AG04449 (cell line): ENCODE data around the gene CLNS1A.

Source experiments
- CTCF ChIA-PET: fragments of 350-600 bp; formaldehyde crosslinking; extraction: SDS; loops from one replicate; lab custom pipeline; 2021; ENCODE audit warnings: antibody characterized with exemption; lab: Yijun Ruan, JAX
- POLR2A ChIA-PET: fragments of 400-600, 350-600 bp; formaldehyde crosslinking; extraction: SDS; loops from one replicate; lab custom pipeline; 2020; ENCODE audit warnings: antibody characterized with exemption, inconsistent platforms; lab: Yijun Ruan, JAX
- DNase-seq: peaks from one replicate; pipeline ENCODE4 v3.0.0-alpha.2; 2010; ENCODE audit warnings: low read depth, low spot score
- H3K4me3 ChIP-seq: 2 replicates; pipeline ENCODE4 v1.5.1; 2011; ENCODE audit warnings: low read depth, mild to moderate bottlenecking, control low read depth, low read length
- CTCF ChIP-seq: IDR thresholded peaks from one replicate; pipeline ENCODE4 v1.5.1; 2011; ENCODE audit warnings: mild to moderate bottlenecking, moderate library complexity, low read length, control low read depth, inconsistent platforms; ENCODE audit not compliant: insufficient read depth; ENCODE audit errors: missing control alignments

The CLNS1A gene

GRCh38 chr11:77568306-77568705 is 69.3 kb downstream of the CLNS1A start:
- TF ChIP-seq CTCF = no peak
- POLR2A ChIA-PET = no interaction called here
- H3K4me3 ChIP-seq = no peak overlapping the region
- no peak for DNase-seq
- CTCF ChIA-PET = interaction anchor here (0.6 to 1.4 kb wide), 2 partner anchors 10 to 51 kb away, joined by 3 read pairs; no protein-coding TSS in a partner anchor
